HEK293 (cell line): ENCODE results near the gene CARD14.

ENCODE experiments used
- CTCF ChIA-PET: fragments of 350-600 bp; formaldehyde crosslinking; extraction: SDS; loops from one replicate; lab custom pipeline; 2021; ENCODE audit warnings: antibody characterized with exemption; lab: Yijun Ruan, JAX
- POLR2A ChIA-PET: fragments of 300-600 bp; formaldehyde crosslinking; extraction: SDS; loops from one replicate; lab custom pipeline; 2020; ENCODE audit warnings: antibody characterized with exemption, inconsistent platforms; lab: Yijun Ruan, JAX
- H3K27ac ChIP-seq: fragments of 200-500 bp; sonication (Bioruptor generic); 2 replicates; pipeline ENCODE4 v1.5.1; 2014; ENCODE audit warnings: low read depth, low read length, control low read depth, inconsistent platforms; ENCODE audit errors: extremely low read depth
- H3K36me3 ChIP-seq, 2 experiments: fragments of 200-500 bp in 1 of 2; sonication (Bioruptor generic) in 1 of 2; 1 replicate in 1 of 2; 2 replicates in 1 of 2; pipeline ENCODE4 v1.5.1; 2014 to 2017; ENCODE audit warnings: inconsistent platforms in 2 of 2, low read length in 2 of 2; ENCODE audit not compliant: control insufficient read depth in 2 of 2, insufficient read depth in 1 of 2
- H3K4me1 ChIP-seq: fragments of 200-500 bp; sonication (Bioruptor generic); 2 replicates; pipeline ENCODE4 v1.5.1; 2014; ENCODE audit warnings: mild to moderate bottlenecking, low read length, inconsistent platforms; ENCODE audit not compliant: control insufficient read depth, insufficient read depth
- H3K4me3 ChIP-seq: 2 replicates; pipeline ENCODE4 v1.5.1; 2011; ENCODE audit warnings: low read depth, mild to moderate bottlenecking, control low read depth, low read length, moderate library complexity
- H3K9me3 ChIP-seq: fragments of 200-500 bp; sonication (Bioruptor generic); 2 replicates; pipeline ENCODE4 v1.5.1; 2014; ENCODE audit warnings: low read depth, low read length, inconsistent platforms; ENCODE audit not compliant: control insufficient read depth, insufficient read depth
- BCL11B ChIP-seq: fragments of 450-650 bp; formaldehyde crosslinking; IDR thresholded peaks from 2 replicates; pipeline ENCODE4 v1.5.1; 2016; ENCODE audit warnings: low read depth, missing biosample characterization, missing genetic modification characterization
- IKZF3 ChIP-seq: fragments of 450-650 bp; IDR thresholded peaks from 2 replicates; pipeline ENCODE4 v1.5.0; 2018; ENCODE audit warnings: missing biosample characterization, mild to moderate bottlenecking, missing genetic modification characterization, moderate library complexity
- KLF9 ChIP-seq: fragments of 450-650 bp; formaldehyde crosslinking; IDR thresholded peaks from 2 replicates; pipeline ENCODE4 v1.5.1; 2016; ENCODE audit warnings: missing biosample characterization, missing genetic modification characterization, low read depth
- MYNN ChIP-seq: fragments of 450-650 bp; formaldehyde crosslinking; IDR thresholded peaks from 2 replicates; pipeline ENCODE4 v1.5.1; 2016; ENCODE audit warnings: missing biosample characterization, missing genetic modification characterization, borderline replicate concordance
- OSR2 ChIP-seq: fragments of 450-650 bp; formaldehyde crosslinking; IDR thresholded peaks from 2 replicates; pipeline ENCODE4 v1.5.1; 2016; ENCODE audit warnings: missing biosample characterization, missing genetic modification characterization
- REPIN1 ChIP-seq: fragments of 450-650 bp; formaldehyde crosslinking; IDR thresholded peaks from 2 replicates; pipeline ENCODE4 v1.5.1; 2017; ENCODE audit warnings: missing biosample characterization, missing genetic modification characterization, low read depth
- SCRT1 ChIP-seq: fragments of 450-650 bp; formaldehyde crosslinking; IDR thresholded peaks from 2 replicates; pipeline ENCODE4 v1.5.1; 2016; ENCODE audit warnings: missing biosample characterization, missing genetic modification characterization, borderline replicate concordance
- ZBTB1 ChIP-seq: fragments of 450-650 bp; formaldehyde crosslinking; IDR thresholded peaks from 2 replicates; pipeline ENCODE4 v1.5.1; 2016; ENCODE audit warnings: missing biosample characterization, missing genetic modification characterization
- ZFP41 ChIP-seq: fragments of 450-650 bp; formaldehyde crosslinking; IDR thresholded peaks from 2 replicates; pipeline ENCODE4 v1.5.1; 2016; ENCODE audit warnings: missing biosample characterization, missing genetic modification characterization, borderline replicate concordance
- ZNF146 ChIP-seq: fragments of 450-650 bp; formaldehyde crosslinking; IDR thresholded peaks from 2 replicates; pipeline ENCODE4 v1.5.1; 2016; ENCODE audit warnings: missing biosample characterization, missing genetic modification characterization
- ZNF202 ChIP-seq: fragments of 450-650 bp; formaldehyde crosslinking; IDR thresholded peaks from 2 replicates; pipeline ENCODE4 v1.5.1; 2016; ENCODE audit warnings: missing biosample characterization, missing genetic modification characterization, borderline replicate concordance
- ZNF214 ChIP-seq: fragments of 450-650 bp; formaldehyde crosslinking; IDR thresholded peaks from 2 replicates; pipeline ENCODE4 v1.5.1; 2017; ENCODE audit warnings: missing biosample characterization, mild to moderate bottlenecking, missing genetic modification characterization, borderline replicate concordance
- ZNF354C ChIP-seq: fragments of 450-650 bp; formaldehyde crosslinking; IDR thresholded peaks from 2 replicates; pipeline ENCODE4 v1.5.1; 2016; ENCODE audit warnings: missing biosample characterization, missing genetic modification characterization, low read depth, borderline replicate concordance
- ZNF433 ChIP-seq: fragments of 450-650 bp; formaldehyde crosslinking; IDR thresholded peaks from 2 replicates; pipeline ENCODE4 v1.5.1; 2016; ENCODE audit warnings: missing biosample characterization, missing genetic modification characterization, low read depth
- ZNF501 ChIP-seq: fragments of 450-650 bp; formaldehyde crosslinking; IDR thresholded peaks from 2 replicates; pipeline ENCODE4 v1.5.1; 2016; ENCODE audit warnings: missing biosample characterization, missing genetic modification characterization
- ZNF514 ChIP-seq: fragments of 450-650 bp; formaldehyde crosslinking; IDR thresholded peaks from 2 replicates; pipeline ENCODE4 v1.5.1; 2016; ENCODE audit warnings: missing biosample characterization, missing genetic modification characterization
- ZNF558 ChIP-seq: fragments of 450-650 bp; formaldehyde crosslinking; IDR thresholded peaks from 2 replicates; pipeline ENCODE4 v1.5.1; 2016; ENCODE audit warnings: missing biosample characterization, missing genetic modification characterization
- ZNF571 ChIP-seq: fragments of 450-650 bp; formaldehyde crosslinking; IDR thresholded peaks from 2 replicates; pipeline ENCODE4 v1.5.0; 2017; ENCODE audit warnings: missing biosample characterization, missing genetic modification characterization
- TF ChIP-seq, protein P1 (sequence below): fragments of 450-650 bp; formaldehyde crosslinking; IDR thresholded peaks from 2 replicates; pipeline ENCODE4 v1.5.1; 2016; ENCODE audit warnings: missing biosample characterization, missing genetic modification characterization
- TF ChIP-seq, protein P2 (sequence below): fragments of 450-650 bp; formaldehyde crosslinking; IDR thresholded peaks from 2 replicates; pipeline ENCODE4 v1.5.1; 2017; ENCODE audit warnings: missing biosample characterization, mild to moderate bottlenecking, missing genetic modification characterization, moderate library complexity
- TF ChIP-seq, protein P3 (sequence below): fragments of 450-650 bp; formaldehyde crosslinking; optimal IDR thresholded peaks from 2 replicates; pipeline ENCODE3; 2016; ENCODE audit warnings: missing biosample characterization, mild to moderate bottlenecking, missing genetic modification characterization
- TF ChIP-seq, protein P4 (sequence below): fragments of 450-650 bp; formaldehyde crosslinking; conservative IDR thresholded peaks from 2 replicates; pipeline ENCODE4 v1.5.1; 2016; ENCODE audit warnings: low read depth, missing biosample characterization, missing genetic modification characterization
- TF ChIP-seq, protein P5 (sequence below): fragments of 450-650 bp; formaldehyde crosslinking; IDR thresholded peaks from 2 replicates; pipeline ENCODE4 v1.5.1; 2016; ENCODE audit warnings: missing biosample characterization, missing genetic modification characterization, borderline replicate concordance

CARD14 gene

DNA sequence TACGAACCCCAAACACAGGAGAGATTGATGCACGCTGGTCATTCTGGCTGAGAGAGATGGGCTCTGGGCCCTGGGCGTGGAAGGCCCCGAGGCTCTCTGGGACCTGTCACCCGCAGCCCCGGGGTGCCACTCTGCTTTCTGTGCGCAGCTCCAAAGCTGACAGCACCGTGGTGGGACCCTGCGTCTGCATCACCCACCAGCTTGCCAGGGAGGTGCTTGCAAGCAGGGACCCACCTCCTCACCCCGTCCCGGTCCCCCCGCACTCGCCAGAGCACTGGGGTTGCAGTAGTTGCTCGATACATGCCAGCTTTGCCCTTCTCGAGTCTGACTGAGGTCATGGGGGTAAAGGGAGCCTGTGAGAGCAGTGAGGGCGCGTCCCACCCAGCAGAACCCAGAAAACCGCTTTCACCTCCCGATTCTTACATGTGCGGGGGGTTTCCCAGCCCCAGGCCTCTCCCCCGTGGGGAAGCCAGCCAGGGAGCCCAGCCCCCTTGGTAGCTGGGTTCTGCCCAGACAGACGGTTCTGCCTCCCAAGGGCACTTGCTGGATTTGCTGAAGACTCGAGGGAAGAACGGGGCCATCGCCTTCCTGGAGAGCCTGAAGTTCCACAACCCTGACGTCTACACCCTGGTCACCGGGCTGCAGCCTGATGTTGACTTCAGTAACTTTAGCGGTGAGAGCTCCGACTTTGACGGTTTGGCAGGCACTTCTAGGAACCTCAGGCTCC, 12.5 kb downstream of the CARD14 start (continued):
- TF ChIP-seq, protein P1, sequence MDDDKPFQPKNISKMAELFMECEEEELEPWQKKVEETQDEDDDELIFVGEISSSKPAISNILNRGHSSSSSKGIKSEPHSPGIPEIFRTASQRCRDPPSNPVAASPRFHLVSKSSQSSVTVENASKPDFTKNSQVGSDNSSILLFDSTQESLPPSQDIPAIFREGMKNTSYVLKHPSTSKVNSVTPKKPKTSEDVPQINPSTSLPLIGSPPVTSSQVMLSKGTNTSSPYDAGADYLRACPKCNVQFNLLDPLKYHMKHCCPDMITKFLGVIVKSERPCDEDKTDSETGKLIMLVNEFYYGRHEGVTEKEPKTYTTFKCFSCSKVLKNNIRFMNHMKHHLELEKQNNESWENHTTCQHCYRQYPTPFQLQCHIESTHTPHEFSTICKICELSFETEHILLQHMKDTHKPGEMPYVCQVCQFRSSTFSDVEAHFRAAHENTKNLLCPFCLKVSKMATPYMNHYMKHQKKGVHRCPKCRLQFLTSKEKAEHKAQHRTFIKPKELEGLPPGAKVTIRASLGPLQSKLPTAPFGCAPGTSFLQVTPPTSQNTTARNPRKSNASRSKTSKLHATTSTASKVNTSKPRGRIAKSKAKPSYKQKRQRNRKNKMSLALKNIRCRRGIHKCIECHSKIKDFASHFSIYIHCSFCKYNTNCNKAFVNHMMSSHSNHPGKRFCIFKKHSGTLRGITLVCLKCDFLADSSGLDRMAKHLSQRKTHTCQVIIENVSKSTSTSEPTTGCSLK = no peak
- TF ChIP-seq, protein P2, sequence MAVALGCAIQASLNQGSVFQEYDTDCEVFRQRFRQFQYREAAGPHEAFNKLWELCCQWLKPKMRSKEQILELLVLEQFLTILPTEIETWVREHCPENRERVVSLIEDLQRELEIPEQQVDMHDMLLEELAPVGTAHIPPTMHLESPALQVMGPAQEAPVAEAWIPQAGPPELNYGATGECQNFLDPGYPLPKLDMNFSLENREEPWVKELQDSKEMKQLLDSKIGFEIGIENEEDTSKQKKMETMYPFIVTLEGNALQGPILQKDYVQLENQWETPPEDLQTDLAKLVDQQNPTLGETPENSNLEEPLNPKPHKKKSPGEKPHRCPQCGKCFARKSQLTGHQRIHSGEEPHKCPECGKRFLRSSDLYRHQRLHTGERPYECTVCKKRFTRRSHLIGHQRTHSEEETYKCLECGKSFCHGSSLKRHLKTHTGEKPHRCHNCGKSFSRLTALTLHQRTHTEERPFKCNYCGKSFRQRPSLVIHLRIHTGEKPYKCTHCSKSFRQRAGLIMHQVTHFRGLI (tag by site-specific recombination) = no peak
- TF ChIP-seq ZBTB1 (tag by site-specific recombination) (no peak), ZFP41 (tag by site-specific recombination) (no peak), KLF9 (tag by site-specific recombination) (no peak), ZNF571 (tag by site-specific recombination) (no peak), OSR2 (no peak), BCL11B (tag by site-specific recombination) (no peak), ZNF214 (tag by site-specific recombination) (no peak), REPIN1 (tag by site-specific recombination) (no peak), ZNF433 (tag by site-specific recombination) (no peak), ZNF501 (tag by site-specific recombination) (no peak)
- TF ChIP-seq, protein P3, sequence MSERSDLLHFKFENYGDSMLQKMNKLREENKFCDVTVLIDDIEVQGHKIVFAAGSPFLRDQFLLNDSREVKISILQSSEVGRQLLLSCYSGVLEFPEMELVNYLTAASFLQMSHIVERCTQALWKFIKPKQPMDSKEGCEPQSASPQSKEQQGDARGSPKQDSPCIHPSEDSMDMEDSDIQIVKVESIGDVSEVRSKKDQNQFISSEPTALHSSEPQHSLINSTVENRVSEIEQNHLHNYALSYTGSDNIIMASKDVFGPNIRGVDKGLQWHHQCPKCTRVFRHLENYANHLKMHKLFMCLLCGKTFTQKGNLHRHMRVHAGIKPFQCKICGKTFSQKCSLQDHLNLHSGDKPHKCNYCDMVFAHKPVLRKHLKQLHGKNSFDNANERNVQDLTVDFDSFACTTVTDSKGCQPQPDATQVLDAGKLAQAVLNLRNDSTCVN (tag by site-specific recombination) = no peak
- TF ChIP-seq, all 188 proteins: peak for 0

DNA sequence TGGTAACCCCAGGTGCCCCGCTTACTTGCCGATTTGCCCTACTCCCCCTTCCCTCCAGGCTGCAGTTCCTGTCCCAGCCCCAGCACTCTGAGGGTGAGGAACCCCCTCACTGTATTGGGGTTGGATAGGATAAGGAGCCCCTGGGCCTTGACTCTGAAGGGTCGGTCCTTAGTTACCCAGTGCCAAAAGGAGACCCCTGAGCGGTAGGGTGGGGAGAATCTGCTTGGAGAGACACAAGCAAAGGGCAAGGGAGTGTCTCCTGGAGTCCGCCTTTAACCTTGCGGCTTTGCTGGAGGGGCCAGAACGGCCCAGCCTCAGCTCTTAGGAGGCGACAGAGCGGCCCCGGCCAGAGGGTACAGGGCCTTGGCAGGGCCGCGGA, 13.0 kb downstream of the CARD14 start:
- no peak overlapping the region for H3K27ac ChIP-seq
- POLR2A ChIA-PET = no interaction called here
- no peak overlapping the region for H3K4me3 ChIP-seq
- CTCF ChIA-PET = interaction anchor here (0.5 kb wide), 1 partner anchor 717 kb away, joined by 3 read pairs; no protein-coding TSS in a partner anchor
- H3K9me3 ChIP-seq = no peaks in the 10 kb centered on the region
- H3K36me3 ChIP-seq = no peaks in the 10 kb centered on the region
- no peaks in the 10 kb centered on the region for H3K4me1 ChIP-seq
- no peak for TF ChIP-seq ZNF514 (tag by site-specific recombination)
- no peak for TF ChIP-seq MYNN (tag by site-specific recombination)
- TF ChIP-seq ZNF202 (tag by site-specific recombination) = no peak
- TF ChIP-seq IKZF3 (tag by site-specific recombination) = no peak
- no peak for TF ChIP-seq ZNF146 (tag by site-specific recombination)
- TF ChIP-seq, protein P4, sequence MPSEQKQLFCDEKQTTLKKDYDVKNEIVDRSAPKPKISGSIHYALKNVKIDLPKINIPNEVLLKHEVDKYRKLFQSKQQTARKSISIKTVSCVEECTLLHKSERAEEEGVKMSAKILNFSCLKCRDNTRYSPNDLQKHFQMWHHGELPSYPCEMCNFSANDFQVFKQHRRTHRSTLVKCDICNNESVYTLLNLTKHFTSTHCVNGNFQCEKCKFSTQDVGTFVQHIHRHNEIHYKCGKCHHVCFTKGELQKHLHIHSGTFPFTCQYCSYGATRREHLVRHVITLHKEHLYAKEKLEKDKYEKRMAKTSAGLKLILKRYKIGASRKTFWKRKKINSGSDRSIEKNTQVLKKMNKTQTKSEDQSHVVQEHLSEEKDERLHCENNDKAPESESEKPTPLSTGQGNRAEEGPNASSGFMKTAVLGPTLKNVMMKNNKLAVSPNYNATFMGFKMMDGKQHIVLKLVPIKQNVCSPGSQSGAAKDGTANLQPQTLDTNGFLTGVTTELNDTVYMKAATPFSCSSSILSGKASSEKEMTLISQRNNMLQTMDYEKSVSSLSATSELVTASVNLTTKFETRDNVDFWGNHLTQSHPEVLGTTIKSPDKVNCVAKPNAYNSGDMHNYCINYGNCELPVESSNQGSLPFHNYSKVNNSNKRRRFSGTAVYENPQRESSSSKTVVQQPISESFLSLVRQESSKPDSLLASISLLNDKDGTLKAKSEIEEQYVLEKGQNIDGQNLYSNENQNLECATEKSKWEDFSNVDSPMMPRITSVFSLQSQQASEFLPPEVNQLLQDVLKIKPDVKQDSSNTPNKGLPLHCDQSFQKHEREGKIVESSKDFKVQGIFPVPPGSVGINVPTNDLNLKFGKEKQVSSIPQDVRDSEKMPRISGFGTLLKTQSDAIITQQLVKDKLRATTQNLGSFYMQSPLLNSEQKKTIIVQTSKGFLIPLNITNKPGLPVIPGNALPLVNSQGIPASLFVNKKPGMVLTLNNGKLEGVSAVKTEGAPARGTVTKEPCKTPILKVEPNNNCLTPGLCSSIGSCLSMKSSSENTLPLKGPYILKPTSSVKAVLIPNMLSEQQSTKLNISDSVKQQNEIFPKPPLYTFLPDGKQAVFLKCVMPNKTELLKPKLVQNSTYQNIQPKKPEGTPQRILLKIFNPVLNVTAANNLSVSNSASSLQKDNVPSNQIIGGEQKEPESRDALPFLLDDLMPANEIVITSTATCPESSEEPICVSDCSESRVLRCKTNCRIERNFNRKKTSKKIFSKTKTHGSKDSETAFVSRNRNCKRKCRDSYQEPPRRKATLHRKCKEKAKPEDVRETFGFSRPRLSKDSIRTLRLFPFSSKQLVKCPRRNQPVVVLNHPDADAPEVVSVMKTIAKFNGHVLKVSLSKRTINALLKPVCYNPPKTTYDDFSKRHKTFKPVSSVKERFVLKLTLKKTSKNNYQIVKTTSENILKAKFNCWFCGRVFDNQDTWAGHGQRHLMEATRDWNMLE (tag by site-specific recombination) = no peak
- TF ChIP-seq ZNF354C = no peak
- no peak for TF ChIP-seq OSR2
- TF ChIP-seq, protein P5, sequence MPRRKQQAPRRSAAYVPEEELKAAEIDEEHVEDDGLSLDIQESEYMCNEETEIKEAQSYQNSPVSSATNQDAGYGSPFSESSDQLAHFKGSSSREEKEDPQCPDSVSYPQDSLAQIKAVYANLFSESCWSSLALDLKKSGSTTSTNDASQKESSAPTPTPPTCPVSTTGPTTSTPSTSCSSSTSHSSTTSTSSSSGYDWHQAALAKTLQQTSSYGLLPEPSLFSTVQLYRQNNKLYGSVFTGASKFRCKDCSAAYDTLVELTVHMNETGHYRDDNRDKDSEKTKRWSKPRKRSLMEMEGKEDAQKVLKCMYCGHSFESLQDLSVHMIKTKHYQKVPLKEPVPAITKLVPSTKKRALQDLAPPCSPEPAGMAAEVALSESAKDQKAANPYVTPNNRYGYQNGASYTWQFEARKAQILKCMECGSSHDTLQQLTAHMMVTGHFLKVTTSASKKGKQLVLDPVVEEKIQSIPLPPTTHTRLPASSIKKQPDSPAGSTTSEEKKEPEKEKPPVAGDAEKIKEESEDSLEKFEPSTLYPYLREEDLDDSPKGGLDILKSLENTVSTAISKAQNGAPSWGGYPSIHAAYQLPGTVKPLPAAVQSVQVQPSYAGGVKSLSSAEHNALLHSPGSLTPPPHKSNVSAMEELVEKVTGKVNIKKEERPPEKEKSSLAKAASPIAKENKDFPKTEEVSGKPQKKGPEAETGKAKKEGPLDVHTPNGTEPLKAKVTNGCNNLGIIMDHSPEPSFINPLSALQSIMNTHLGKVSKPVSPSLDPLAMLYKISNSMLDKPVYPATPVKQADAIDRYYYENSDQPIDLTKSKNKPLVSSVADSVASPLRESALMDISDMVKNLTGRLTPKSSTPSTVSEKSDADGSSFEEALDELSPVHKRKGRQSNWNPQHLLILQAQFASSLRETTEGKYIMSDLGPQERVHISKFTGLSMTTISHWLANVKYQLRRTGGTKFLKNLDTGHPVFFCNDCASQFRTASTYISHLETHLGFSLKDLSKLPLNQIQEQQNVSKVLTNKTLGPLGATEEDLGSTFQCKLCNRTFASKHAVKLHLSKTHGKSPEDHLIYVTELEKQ (tag by site-specific recombination) = no peak
- no peak for TF ChIP-seq SCRT1 (tag by site-specific recombination)
- no peak for TF ChIP-seq ZNF558 (tag by site-specific recombination)
